Stimulated activated memory B cell treated with anti-CD40 and anti-IgM and Interleukin-4, amounts not matched to agents 10 μg/mL and 1 μg/mL and 100 μg/mL, for 72 hours (primary cell): Measurements from ENCODE around the gene GRIP1.
"Not testable (repeated sequence)": the region's sequence is repeated elsewhere in the genome, so short reads cannot be mapped to it uniquely, and the experiment has no call there.

ENCODE experiments used
- ATAC-seq: fragments of 150-1000 bp; cut with Tn5 transposase; 2 replicates; pipeline ENCODE4 v1.10.0; 2021
- H3K27ac Mint-ChIP-seq: one replicate; pipeline ENCODE4 v1.8.0; 2022; ENCODE audit warnings: mild to moderate bottlenecking, mixed read lengths
- H3K27me3 Mint-ChIP-seq: one replicate; pipeline ENCODE4 v1.8.0; 2022; ENCODE audit warnings: mixed read lengths
- H3K36me3 Mint-ChIP-seq: one replicate; pipeline ENCODE4 v1.8.0; 2022; ENCODE audit warnings: mixed read lengths
- H3K4me1 Mint-ChIP-seq: one replicate; pipeline ENCODE4 v1.8.0; 2022; ENCODE audit warnings: mixed read lengths
- H3K4me3 Mint-ChIP-seq: one replicate; pipeline ENCODE4 v1.8.0; 2022; ENCODE audit warnings: mild to moderate bottlenecking, moderate library complexity, mixed read lengths
- H3K9me3 Mint-ChIP-seq: one replicate; pipeline ENCODE4 v1.8.0; 2022; ENCODE audit warnings: mixed read lengths

Gene GRIP1

DNA sequence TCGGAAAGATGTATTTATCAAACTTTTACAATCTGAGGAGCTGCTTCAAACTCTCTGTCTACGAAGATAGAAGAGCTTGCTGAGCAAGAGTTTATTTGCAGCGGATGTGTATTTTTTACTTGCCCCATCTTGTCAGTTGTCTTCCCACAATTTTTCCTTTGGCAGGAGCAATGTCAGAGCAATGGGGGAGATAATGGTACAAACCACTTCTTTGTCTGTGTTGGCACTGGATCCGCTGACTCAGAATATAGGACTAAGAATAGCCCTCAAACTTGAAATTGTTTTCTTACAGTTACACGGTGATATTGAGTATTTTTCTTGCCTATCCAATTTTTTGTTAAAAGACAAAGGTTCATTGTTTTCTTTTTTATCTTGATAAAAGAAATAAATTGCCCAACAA lies 348.9 kb downstream of the GRIP1 start:
- ATAC-seq, result no peak
- no peak overlapping the region for H3K4me3 Mint-ChIP-seq
- H3K36me3 Mint-ChIP-seq, result peaks cover 64% of the 10 kb centered on the region
- H3K9me3 Mint-ChIP-seq, result no peaks in the 10 kb centered on the region
- H3K27ac Mint-ChIP-seq, result no peak overlapping the region
- H3K4me1 Mint-ChIP-seq, result no peaks in the 10 kb centered on the region
- no peaks in the 10 kb centered on the region for H3K27me3 Mint-ChIP-seq

DNA sequence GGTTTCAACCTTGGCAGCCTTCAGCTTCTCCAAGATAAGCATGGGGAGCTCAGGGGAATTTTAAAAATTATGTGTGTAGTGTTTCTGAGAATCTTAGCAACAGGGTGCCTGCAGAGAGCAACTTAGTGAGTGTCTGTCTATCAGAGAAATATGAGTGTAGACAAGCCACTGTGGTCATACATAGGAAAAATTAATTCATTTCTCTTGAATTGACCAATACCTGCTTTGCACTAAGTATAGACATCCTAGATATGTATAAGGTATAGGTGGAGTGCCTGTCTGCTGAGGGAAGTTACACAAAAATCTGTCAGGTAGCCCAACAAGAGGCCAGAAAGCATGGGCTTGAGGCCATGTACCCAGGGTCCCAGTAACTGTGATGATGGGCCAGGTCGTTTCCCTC lies 355.9 kb downstream of the GRIP1 start:
- no peak for ATAC-seq
- Mint-ChIP-seq H3K27me3 (no peaks in the 10 kb centered on the region), H3K9me3 (no peaks in the 10 kb centered on the region), H3K27ac (no peak overlapping the region), H3K4me3 (no peak overlapping the region), H3K36me3 (peaks cover 63% of the 10 kb centered on the region), H3K4me1 (peaks cover 7% of the 10 kb centered on the region)

DNA sequence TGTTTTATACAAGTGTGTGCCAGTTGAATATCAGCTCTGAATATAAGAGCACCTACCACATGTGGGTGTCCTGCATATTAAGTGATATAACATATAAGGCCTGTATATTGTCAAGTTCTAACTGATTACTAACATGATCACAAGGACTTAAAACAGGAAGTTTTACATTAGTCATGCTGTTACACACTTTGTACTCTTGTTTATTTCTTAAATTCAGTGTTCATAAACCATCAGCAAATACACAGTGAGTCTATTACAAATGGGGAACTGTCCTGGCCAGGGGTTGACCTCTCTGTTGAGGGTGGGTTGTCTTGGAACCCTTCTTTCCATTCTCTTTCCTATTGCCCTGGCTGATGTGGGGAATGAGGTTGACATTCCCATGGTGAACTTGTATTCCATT lies 357.4 kb downstream of the GRIP1 start:
- H3K9me3 Mint-ChIP-seq, result no peaks in the 10 kb centered on the region
- peaks cover 12% of the 10 kb centered on the region for H3K4me1 Mint-ChIP-seq
- no peak for ATAC-seq
- peaks cover 57% of the 10 kb centered on the region for H3K36me3 Mint-ChIP-seq
- H3K4me3 Mint-ChIP-seq, result no peak overlapping the region
- H3K27ac Mint-ChIP-seq, result no peak overlapping the region
- H3K27me3 Mint-ChIP-seq, result no peaks in the 10 kb centered on the region

DNA sequence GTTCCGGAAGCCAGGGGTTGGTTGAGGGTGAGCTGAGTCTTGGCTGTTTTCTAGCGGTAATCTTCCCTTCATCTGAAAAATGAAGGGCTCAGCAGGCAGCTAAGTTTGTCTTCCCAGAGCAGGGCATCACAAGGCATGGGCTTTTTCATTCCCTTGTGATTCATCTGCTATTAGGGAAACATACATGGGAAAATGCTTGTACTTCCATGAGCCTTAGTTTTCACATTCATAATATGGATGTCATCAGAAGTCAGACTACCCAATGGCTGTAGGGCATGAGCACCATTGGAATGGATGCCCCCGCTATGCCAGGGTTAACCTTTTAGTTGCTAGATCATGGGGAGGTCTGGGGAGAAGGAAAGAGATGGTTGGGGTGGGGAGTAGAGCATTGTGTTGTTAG lies 357.9 kb downstream of the GRIP1 start:
- Mint-ChIP-seq H3K27me3 (no peaks in the 10 kb centered on the region), H3K36me3 (peaks cover 53% of the 10 kb centered on the region), H3K4me3 (no peak overlapping the region), H3K9me3 (no peaks in the 10 kb centered on the region), H3K27ac (no peak overlapping the region), H3K4me1 (peaks cover 12% of the 10 kb centered on the region)
- ATAC-seq, result no peak

DNA sequence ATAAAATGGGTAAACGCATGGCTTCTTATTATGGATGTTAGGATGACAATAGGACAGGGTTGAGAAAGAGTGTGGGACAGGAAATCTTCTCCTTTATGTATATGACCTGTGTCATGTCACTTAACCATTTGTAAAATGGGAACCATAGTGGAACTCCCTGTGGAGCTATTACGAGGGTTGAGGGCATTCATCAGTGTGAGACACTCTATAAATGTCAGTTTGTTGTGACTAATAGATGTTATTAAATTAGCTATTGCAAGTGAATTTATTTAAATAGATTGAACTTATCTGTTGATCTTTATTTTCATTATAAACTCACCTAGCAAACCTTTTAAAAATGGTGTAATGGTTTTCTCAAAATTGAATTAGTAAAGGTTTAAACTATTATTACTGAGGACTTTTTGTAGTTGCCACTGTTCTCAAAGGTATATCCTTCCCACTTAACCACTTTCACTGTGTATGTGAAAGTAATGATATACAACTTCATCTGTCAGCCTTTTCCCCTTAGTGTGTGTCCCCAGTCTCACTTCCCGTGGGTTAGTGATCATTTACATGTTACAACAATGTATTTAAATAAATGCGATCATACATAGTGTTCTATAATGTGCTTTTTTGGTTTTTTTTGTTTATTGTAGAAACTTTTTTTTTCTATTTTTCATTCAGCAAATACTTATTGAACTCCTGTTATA lies 359.5 kb downstream of the GRIP1 start:
- ATAC-seq, result no peak
- H3K27me3 Mint-ChIP-seq, result no peaks in the 10 kb centered on the region
- peaks cover 12% of the 10 kb centered on the region for H3K4me1 Mint-ChIP-seq
- H3K4me3 Mint-ChIP-seq, result no peak overlapping the region
- peaks cover 40% of the 10 kb centered on the region for H3K36me3 Mint-ChIP-seq
- H3K27ac Mint-ChIP-seq, result no peak overlapping the region
- H3K9me3 Mint-ChIP-seq, result no peaks in the 10 kb centered on the region

DNA sequence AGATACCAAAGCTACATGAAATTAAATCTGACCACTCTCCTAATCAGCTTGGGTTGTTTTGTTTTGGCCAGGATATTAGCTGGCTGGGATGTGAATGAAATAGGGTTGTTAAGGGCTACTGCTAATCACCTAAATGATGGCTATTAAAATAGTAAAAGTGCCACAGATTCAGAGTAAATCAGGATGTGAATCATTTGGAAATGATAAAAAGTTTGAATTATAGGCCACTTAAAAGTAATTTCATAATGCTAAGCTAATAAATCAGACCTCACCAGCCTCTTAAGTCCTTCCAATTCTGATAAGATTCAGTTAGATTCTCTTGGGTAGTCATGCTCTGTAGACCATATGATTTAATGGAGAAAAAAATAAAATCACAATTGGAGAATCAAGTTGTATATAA lies 364.6 kb downstream of the GRIP1 start:
- Mint-ChIP-seq H3K27me3 (no peaks in the 10 kb centered on the region), H3K27ac (no peak overlapping the region), H3K4me1 (peaks cover 41% of the 10 kb centered on the region), H3K9me3 (no peaks in the 10 kb centered on the region), H3K4me3 (no peak overlapping the region), H3K36me3 (peaks cover 48% of the 10 kb centered on the region)
- no peak for ATAC-seq

DNA sequence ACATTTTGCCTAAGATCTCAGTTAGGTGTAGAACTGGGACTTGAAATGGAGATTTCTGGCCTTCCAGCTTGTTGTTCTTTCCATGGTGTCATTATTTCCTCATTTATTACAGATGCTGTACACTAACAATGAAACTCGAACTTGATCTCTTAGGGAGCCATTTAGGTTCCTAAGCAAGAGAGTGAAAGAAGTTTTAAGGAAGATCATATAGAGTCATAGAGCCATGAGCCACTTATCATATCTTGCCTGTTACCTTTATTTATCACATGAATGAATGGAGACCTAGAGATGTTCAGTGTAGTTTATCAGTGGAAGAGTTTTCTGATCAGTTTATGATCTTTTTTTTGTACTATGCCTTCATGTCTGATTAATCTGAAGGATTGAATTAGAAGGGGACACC lies 366.7 kb downstream of the GRIP1 start:
- no peaks in the 10 kb centered on the region for H3K27me3 Mint-ChIP-seq
- no peak overlapping the region for H3K27ac Mint-ChIP-seq
- peaks cover 56% of the 10 kb centered on the region for H3K36me3 Mint-ChIP-seq
- no peaks in the 10 kb centered on the region for H3K9me3 Mint-ChIP-seq
- H3K4me1 Mint-ChIP-seq, result peaks cover 35% of the 10 kb centered on the region
- H3K4me3 Mint-ChIP-seq, result no peak overlapping the region
- ATAC-seq, result no peak

DNA sequence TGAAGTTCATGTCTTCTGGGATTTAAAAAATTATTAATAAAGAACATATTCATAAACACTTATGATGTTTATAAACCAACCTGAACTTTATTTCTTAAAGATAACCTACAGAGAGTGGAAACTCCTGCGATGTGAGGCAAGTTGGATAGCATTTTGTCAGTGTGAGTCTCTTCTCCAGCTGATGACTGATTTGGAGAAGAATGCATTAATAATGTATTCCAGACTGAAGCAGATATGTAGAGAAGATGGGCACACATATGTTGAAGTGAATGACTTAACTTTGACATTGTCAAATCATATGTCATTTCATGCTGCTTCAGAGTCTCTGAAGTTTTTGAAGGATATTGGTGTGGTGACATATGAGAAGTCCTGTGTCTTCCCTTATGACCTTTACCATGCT lies 369.3 kb downstream of the GRIP1 start:
- H3K4me1 Mint-ChIP-seq, result peaks cover 38% of the 10 kb centered on the region
- no peak for ATAC-seq
- H3K27me3 Mint-ChIP-seq, result no peaks in the 10 kb centered on the region
- no peak overlapping the region for H3K27ac Mint-ChIP-seq
- no peaks in the 10 kb centered on the region for H3K9me3 Mint-ChIP-seq
- peaks cover 68% of the 10 kb centered on the region for H3K36me3 Mint-ChIP-seq
- H3K4me3 Mint-ChIP-seq, result no peak overlapping the region

DNA sequence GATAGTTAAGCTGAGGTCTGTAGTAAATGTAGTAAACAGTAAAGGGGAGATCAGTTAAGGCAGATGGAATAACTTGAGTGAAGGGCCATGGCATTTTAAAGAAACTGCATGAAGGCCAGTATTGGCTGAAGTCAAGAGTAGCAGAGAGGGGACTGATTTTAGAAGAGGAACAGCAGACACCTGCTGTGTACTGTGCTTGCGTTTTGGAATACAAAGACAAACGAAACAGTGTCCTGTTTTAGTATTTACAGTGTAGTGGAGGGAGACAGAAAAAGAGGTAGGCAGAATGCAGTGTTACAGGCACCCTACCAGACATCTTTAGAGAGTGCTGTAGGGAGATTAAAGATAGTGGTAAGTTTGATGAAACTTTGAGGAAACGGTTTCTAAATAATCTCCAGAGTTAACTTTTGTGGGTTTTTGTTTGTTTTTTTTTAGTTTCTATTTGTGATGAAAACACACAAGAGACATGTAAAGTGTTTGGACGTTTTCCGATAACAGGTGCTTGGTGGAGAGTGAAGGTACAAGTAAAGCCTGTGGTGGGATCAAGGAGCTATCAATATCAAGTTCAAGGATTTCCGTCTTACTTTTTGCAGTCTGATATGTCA lies 374.5 kb downstream of the GRIP1 start:
- no peak for ATAC-seq
- Mint-ChIP-seq H3K4me3 (peak overlapping the region; percentile 2), H3K9me3 (no peaks in the 10 kb centered on the region), H3K27me3 (no peaks in the 10 kb centered on the region), H3K27ac (peak overlapping the region; percentile 20), H3K4me1 (peaks cover 30% of the 10 kb centered on the region), H3K36me3 (peaks cover 34% of the 10 kb centered on the region)

DNA sequence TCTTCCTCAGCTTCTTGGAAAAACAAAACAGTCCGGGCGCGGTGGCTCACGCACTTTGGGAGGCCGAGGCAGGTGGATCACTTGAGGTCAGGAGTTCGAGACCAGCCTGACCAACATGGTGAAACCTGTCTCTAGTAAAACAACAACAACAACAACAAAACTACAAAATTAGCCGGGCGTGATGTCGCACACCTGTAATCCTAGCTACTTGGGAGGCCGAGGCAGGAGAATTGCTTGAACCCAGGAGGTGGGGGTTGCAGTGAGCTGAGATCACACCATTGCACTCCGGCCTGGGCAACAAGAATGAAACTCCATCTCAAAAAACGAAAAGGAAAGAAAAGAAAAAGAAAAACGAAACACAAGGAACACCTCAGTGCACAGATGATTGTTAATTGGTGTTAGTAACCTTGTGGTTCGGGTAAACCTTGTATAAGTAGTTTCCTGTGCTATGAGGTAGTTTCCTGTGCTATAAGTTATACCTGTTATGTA lies 375.5 kb downstream of the GRIP1 start:
- Mint-ChIP-seq H3K4me1 (peaks cover 30% of the 10 kb centered on the region), H3K27ac (peak overlapping the region; percentile 96), H3K4me3 (peak overlapping the region; percentile 100), H3K36me3 (peaks cover 28% of the 10 kb centered on the region)
- not testable (repeated sequence) for H3K27me3 Mint-ChIP-seq, ATAC-seq, H3K9me3 Mint-ChIP-seq

DNA sequence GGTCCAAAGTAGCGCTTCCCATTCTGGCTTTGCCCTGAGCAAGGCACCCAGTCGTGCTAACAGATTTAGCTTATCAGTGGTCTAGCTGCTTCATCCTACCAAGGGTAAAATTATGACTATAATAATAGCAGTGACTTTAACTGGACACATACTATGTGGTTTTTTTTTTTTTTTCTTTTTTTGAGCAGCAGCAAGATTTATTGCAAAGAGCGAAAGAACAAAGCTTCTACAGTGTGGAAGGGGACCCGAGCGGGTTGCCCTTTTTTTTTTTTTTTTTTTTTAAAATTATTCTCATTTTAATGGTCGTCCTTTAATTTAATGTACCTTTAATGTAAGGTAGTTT lies 376.1 kb downstream of the GRIP1 start:
- Mint-ChIP-seq H3K4me1 (peaks cover 30% of the 10 kb centered on the region), H3K36me3 (peaks cover 23% of the 10 kb centered on the region), H3K27ac (peak overlapping the region; percentile 96), H3K27me3 (no peaks in the 10 kb centered on the region), H3K9me3 (no peaks in the 10 kb centered on the region), H3K4me3 (peak overlapping the region; percentile 100)
- no peak for ATAC-seq

DNA sequence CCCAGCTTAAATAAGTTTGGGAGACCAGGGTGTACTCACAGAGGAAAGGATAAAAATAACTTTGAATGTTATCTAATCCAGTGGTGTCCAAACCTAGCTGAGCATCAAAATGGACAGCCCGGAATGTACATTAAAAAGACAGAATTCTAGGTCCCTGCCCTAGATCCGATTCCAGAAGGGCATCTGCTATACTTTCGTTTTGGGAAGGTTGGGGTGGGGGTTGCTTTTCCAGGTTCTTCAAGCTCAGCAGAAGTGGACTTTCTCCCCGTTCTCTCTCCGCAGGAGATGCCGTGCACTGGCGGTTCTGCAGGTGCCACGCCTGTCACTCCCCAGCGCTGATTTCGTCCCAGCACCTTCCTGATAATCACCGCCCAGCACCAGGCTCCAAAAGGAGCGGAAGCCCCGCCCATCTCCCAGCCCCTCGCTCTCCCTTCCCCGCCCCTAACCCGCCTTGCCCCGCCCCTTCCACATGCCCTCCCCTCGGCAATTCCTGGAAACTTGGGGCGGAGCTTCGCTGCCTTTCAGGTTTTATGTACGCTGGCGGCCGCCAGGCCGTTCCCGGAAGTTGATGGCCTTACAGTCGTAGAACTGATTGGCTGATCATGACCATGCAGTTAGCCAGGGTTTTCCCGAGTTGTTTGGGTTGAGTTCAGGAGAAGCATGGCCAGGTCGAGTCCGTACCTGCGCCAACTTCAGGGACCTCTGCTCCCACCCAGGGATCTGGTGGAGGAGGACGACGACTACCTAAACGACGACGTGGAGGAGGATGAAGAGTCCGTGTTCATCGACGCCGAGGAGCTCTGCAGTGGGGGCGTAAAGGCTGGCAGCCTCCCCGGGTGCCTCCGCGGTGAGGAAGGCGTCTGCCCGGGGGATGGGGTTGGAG lies 376.7 kb downstream of the GRIP1 start, which contains the start of gene HELB:
TSS of gene HELB (plus strand) at position 550 of the 883 bp plus-strand sequence. CDS start at position 661, 111 bp downstream.
- peak within 1 kb of the TSS; percentile 96 for H3K27ac Mint-ChIP-seq
- peak within 1 kb of the TSS; percentile 100 for H3K4me3 Mint-ChIP-seq
- H3K36me3 Mint-ChIP-seq, result peaks cover 19% of the 10 kb centered on the region
- peaks cover 30% of the 10 kb centered on the region for H3K4me1 Mint-ChIP-seq
- no peaks in the 10 kb centered on the region for H3K9me3 Mint-ChIP-seq
- no peaks in the 10 kb centered on the region for H3K27me3 Mint-ChIP-seq
- peak; percentile 98 for ATAC-seq

DNA sequence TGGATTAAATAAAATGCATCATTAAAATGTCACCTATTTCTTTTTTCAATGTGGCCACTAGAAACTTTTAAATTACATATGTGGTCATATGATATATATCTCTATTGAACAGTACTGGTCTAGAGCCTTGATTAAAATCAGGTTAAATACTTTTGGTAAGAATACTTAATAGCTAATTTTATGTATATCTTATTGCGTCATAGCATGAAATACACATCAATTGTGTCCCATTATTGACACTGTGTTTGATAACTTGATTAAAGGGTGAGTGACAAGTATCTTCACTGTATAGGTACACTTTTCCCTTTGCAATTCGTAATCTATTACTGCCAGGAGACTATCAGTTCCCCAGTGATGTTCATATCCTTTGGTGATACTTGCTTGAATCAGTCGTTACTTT lies 381.0 kb downstream of the GRIP1 start:
- no peaks in the 10 kb centered on the region for H3K9me3 Mint-ChIP-seq
- H3K4me1 Mint-ChIP-seq, result peaks cover 10% of the 10 kb centered on the region
- no peaks in the 10 kb centered on the region for H3K36me3 Mint-ChIP-seq
- no peak overlapping the region for H3K27ac Mint-ChIP-seq
- ATAC-seq, result no peak
- no peak overlapping the region for H3K4me3 Mint-ChIP-seq
- peaks cover 10% of the 10 kb centered on the region for H3K27me3 Mint-ChIP-seq
